Panc1 (cell line): Measurements from ENCODE around the gene ZNF266. TPM values are rescaled to one million over a fixed set of nuclear protein-coding genes. Genes with fewer than 3 reads are reported as not detected.

ENCODE experiments used
- total RNA-seq: library from RNA; stranded (reverse); gene quantifications from one replicate; pipeline ENCODE4 v1.2.1, GENCODE V29; 2021; ENCODE audit not compliant: unreplicated experiment

Gene ZNF266
- total RNA-seq, 1 experiment from 2014 or later, result 10.5 TPM

Other genes with a start within 250 kb of the ZNF266 start
- not detected for gene OR7D4, start 216.0 kb downstream of the ZNF266 start, total RNA-seq
- not detected for gene OR7E24, start 184.6 kb downstream of the ZNF266 start, total RNA-seq
- 7.3 TPM for gene ZNF699, start 125.7 kb downstream of the ZNF266 start, total RNA-seq
- gene ZNF559, start 111.4 kb downstream of the ZNF266 start, total RNA-seq, result 8.1 TPM
- 4.6 TPM for gene ZNF177, start 72.6 kb downstream of the ZNF266 start, total RNA-seq
- gene ZNF560, start 63.0 kb upstream of the ZNF266 start, total RNA-seq, result not detected
- 6.1 TPM for gene ZNF426, start 103.1 kb upstream of the ZNF266 start, total RNA-seq
- 48.4 TPM for gene ZNF121, start 148.9 kb upstream of the ZNF266 start, total RNA-seq
- gene ZNF561, start 185.7 kb upstream of the ZNF266 start, total RNA-seq, result 15.9 TPM
- 29.5 TPM for gene ZNF562, start 239.5 kb upstream of the ZNF266 start, total RNA-seq